WTC11 (cell line): ENCODE results near the gene TMEM127. TPM values are rescaled to one million over a fixed set of nuclear protein-coding genes. Genes with fewer than 3 reads are reported as not detected.

Experiments used
- ATAC-seq: fragments of 200-7000 bp; cut with Tn5 transposase; 2 replicates; pipeline ENCODE4 v1.10.0; 2021; ENCODE audit warnings: mild to moderate bottlenecking, moderate library complexity
- Bru-seq: library from RNA; stranded (reverse); fragments of 400-500 nt; gene quantifications from one replicate; lab custom pipeline; 2021; lab: Mats Ljungman, UMichigan
- CTCF ChIA-PET: fragments of 300-600 bp; sonication (Branson Sonifier 250); formaldehyde crosslinking; loops from one replicate; lab custom pipeline; 2021; ENCODE audit warnings: antibody characterized with exemption; lab: Charles Lee
- POLR2A ChIA-PET: fragments of 350-600 bp; sonication (Branson Sonifier 250); formaldehyde crosslinking; loops from one replicate; lab custom pipeline; 2021; ENCODE audit warnings: antibody characterized with exemption; lab: Charles Lee
- DNase-seq: peaks from one replicate; pipeline ENCODE4 v3.0.0; 2021; ENCODE audit warnings: low spot score
- H3K27ac Mint-ChIP-seq: 2 replicates; pipeline ENCODE4 v1.8.0; 2021; ENCODE audit warnings: mixed read lengths
- H3K27me3 Mint-ChIP-seq: 2 replicates; pipeline ENCODE4 v1.8.0; 2021; ENCODE audit warnings: low read depth, mild to moderate bottlenecking, moderate library complexity, mixed read lengths
- H3K36me3 Mint-ChIP-seq: 2 replicates; pipeline ENCODE4 v1.8.0; 2021; ENCODE audit warnings: mixed read lengths
- H3K4me1 Mint-ChIP-seq: 2 replicates; pipeline ENCODE4 v1.8.0; 2022; ENCODE audit warnings: mixed read lengths
- H3K4me3 Mint-ChIP-seq: 2 replicates; pipeline ENCODE4 v1.8.0; 2021; ENCODE audit warnings: mild to moderate bottlenecking, moderate library complexity, mixed read lengths
- H3K9me3 Mint-ChIP-seq: 2 replicates; pipeline ENCODE4 v1.8.0; 2021; ENCODE audit warnings: mixed read lengths
- CREM ChIP-seq: sonication (generic); formaldehyde crosslinking; IDR thresholded peaks from 2 replicates; pipeline ENCODE4 v1.8.1; 2022; ENCODE audit warnings: mild to moderate bottlenecking, missing genetic modification reagents, moderate library complexity
- E2F1 ChIP-seq: sonication (generic); formaldehyde crosslinking; IDR thresholded peaks from 2 replicates; pipeline ENCODE4 v1.8.0; 2022; ENCODE audit warnings: mild to moderate bottlenecking, missing genetic modification reagents
- ETV6 ChIP-seq: sonication (generic); formaldehyde crosslinking; IDR thresholded peaks from 2 replicates; pipeline ENCODE4 v1.8.1; 2022; ENCODE audit warnings: mild to moderate bottlenecking, missing genetic modification reagents
- FOXK1 ChIP-seq: sonication (generic); formaldehyde crosslinking; IDR thresholded peaks from 2 replicates; pipeline ENCODE4 v1.8.0; 2022; ENCODE audit warnings: mild to moderate bottlenecking, moderate library complexity, missing genetic modification reagents
- GABPB1 ChIP-seq: sonication (generic); formaldehyde crosslinking; IDR thresholded peaks from 2 replicates; pipeline ENCODE4 v1.8.1; 2023; ENCODE audit warnings: mild to moderate bottlenecking, missing genetic modification reagents
- MYBL2 ChIP-seq: sonication (generic); formaldehyde crosslinking; IDR thresholded peaks from 2 replicates; pipeline ENCODE4 v1.8.1; 2023; ENCODE audit warnings: mild to moderate bottlenecking, moderate library complexity, missing genetic modification reagents
- NFATC4 ChIP-seq: fragments of 250-450 bp; sonication (Bioruptor Pico); IDR thresholded peaks from 2 replicates; pipeline ENCODE4 v1.9.0; 2021; ENCODE audit warnings: mild to moderate bottlenecking
- PREB ChIP-seq: sonication (generic); formaldehyde crosslinking; IDR thresholded peaks from 2 replicates; pipeline ENCODE4 v1.8.1; 2022; ENCODE audit warnings: mild to moderate bottlenecking, missing genetic modification reagents, moderate library complexity, borderline replicate concordance
- TP53 ChIP-seq: sonication (generic); formaldehyde crosslinking; IDR thresholded peaks from 2 replicates; pipeline ENCODE4 v1.8.1; 2023; ENCODE audit warnings: mild to moderate bottlenecking, missing genetic modification reagents
- ZNF232 ChIP-seq: sonication (generic); formaldehyde crosslinking; IDR thresholded peaks from 2 replicates; pipeline ENCODE4 v1.8.0; 2022; ENCODE audit warnings: mild to moderate bottlenecking, missing genetic modification reagents
- ZNF317 ChIP-seq: sonication (generic); formaldehyde crosslinking; IDR thresholded peaks from 2 replicates; pipeline ENCODE4 v1.8.1; 2023; ENCODE audit warnings: low read depth, mild to moderate bottlenecking, moderate library complexity, missing genetic modification reagents, borderline replicate concordance
- ZNF423 ChIP-seq: fragments of 250-450 bp; sonication (Bioruptor Pico); IDR thresholded peaks from 2 replicates; pipeline ENCODE4 v2.1.2; 2022; ENCODE audit warnings: mild to moderate bottlenecking, moderate library complexity
- ZNF425 ChIP-seq: fragments of 250-450 bp; sonication (Bioruptor Pico); conservative IDR thresholded peaks from 2 replicates; pipeline ENCODE4 v1.9.0; 2021; ENCODE audit warnings: mild to moderate bottlenecking
- long read RNA-seq, 3 experiments: library from RNA in 1 of 3; library from capped mRNA in 1 of 3; library from polyadenylated mRNA in 1 of 3; unstranded in 2 of 3; stranded (forward) in 1 of 3; transcript quantifications; one replicate each; pipeline ENCODE4 v2.0.0, GENCODE V29; 2021
- total RNA-seq: library from RNA; stranded (reverse); gene quantifications from 3 replicates; pipeline ENCODE4 v1.2.3, GENCODE V29; 2021
- TF ChIP-seq, protein P1 (sequence below): sonication (generic); formaldehyde crosslinking; IDR thresholded peaks from 2 replicates; pipeline ENCODE4 v1.8.1; 2023; ENCODE audit warnings: mild to moderate bottlenecking, moderate library complexity, missing genetic modification reagents
- TF ChIP-seq, protein P2 (sequence below): sonication (generic); formaldehyde crosslinking; IDR thresholded peaks from 2 replicates; pipeline ENCODE4 v1.8.0; 2022; ENCODE audit warnings: missing genetic modification reagents
- TF ChIP-seq, protein P3 (sequence below): sonication (generic); formaldehyde crosslinking; IDR thresholded peaks from 2 replicates; pipeline ENCODE4 v1.8.1; 2022; ENCODE audit warnings: low read depth, mild to moderate bottlenecking, moderate library complexity, missing genetic modification reagents, borderline replicate concordance
- TF ChIP-seq, protein P4 (sequence below): sonication (generic); formaldehyde crosslinking; IDR thresholded peaks from 2 replicates; pipeline ENCODE4 v1.8.0; 2023; ENCODE audit warnings: missing genetic modification reagents, mild to moderate bottlenecking, borderline replicate concordance

Gene TMEM127
- total RNA-seq (22.9 to 25.6 TPM (median 24.7 TPM) in 3 replicates), Bru-seq, nascent RNA (percentile 74 among the genes with signal in this experiment)
- long read RNA-seq, experiment 1, full-length matches to known transcripts: 161 of 206 reads
- long read RNA-seq, experiment 1, partial matches to known transcripts: 11 of 206 reads
- long read RNA-seq, experiment 1, other reads (novel, unspliced or antisense): 34 of 206 reads
- long read RNA-seq, experiment 2, full-length matches to known transcripts: 15 of 44 reads
- long read RNA-seq, experiment 2, partial matches to known transcripts: 4 of 44 reads
- long read RNA-seq, experiment 2, other reads (novel, unspliced or antisense): 25 of 44 reads
- long read RNA-seq, experiment 3, partial matches to known transcripts: 0 of 2 reads
- long read RNA-seq, experiment 3, other reads (novel, unspliced or antisense): 2 of 2 reads

- DNase-seq (peak; percentile 98), ATAC-seq (peak; percentile 95)
- Mint-ChIP-seq H3K36me3 (peaks cover 25% of the 10 kb centered on the region), H3K9me3 (no peaks in the 10 kb centered on the region), H3K27me3 (no peaks in the 10 kb centered on the region), H3K4me1 (peaks cover 20% of the 10 kb centered on the region), H3K27ac (peak within 1 kb of the TSS; percentile 99), H3K4me3 (peak within 1 kb of the TSS; percentile 100)
- ChIA-PET CTCF (interaction anchor here (0.7 to 1.8 kb wide), 6 partner anchors 40 to 356 kb away, joined by 6 to 10 read pairs (median 7); partner anchors contain the start of genes ASTL and SNRNP200), POLR2A (no interaction called here)
- 0 out of 2 replicates have a peak, but pooled peaks have one; percentile 49 for TF ChIP-seq ZNF232 (CRISPR knock-in tag)
- TF ChIP-seq ZNF425: no peak
- TF ChIP-seq, protein P1, sequence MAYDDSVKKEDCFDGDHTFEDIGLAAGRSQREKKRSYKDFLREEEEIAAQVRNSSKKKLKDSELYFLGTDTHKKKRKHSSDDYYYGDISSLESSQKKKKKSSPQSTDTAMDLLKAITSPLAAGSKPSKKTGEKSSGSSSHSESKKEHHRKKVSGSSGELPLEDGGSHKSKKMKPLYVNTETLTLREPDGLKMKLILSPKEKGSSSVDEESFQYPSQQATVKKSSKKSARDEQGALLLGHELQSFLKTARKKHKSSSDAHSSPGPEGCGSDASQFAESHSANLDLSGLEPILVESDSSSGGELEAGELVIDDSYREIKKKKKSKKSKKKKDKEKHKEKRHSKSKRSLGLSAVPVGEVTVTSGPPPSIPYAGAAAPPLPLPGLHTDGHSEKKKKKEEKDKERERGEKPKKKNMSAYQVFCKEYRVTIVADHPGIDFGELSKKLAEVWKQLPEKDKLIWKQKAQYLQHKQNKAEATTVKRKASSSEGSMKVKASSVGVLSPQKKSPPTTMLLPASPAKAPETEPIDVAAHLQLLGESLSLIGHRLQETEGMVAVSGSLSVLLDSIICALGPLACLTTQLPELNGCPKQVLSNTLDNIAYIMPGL (CRISPR knock-in tag): no peak; the same call in 1 of the 2 replicates
- no peak for TF ChIP-seq ZNF317 (CRISPR knock-in tag)
- peak; percentile 78 for TF ChIP-seq ETV6 (CRISPR knock-in tag)
- TF ChIP-seq, protein P2, sequence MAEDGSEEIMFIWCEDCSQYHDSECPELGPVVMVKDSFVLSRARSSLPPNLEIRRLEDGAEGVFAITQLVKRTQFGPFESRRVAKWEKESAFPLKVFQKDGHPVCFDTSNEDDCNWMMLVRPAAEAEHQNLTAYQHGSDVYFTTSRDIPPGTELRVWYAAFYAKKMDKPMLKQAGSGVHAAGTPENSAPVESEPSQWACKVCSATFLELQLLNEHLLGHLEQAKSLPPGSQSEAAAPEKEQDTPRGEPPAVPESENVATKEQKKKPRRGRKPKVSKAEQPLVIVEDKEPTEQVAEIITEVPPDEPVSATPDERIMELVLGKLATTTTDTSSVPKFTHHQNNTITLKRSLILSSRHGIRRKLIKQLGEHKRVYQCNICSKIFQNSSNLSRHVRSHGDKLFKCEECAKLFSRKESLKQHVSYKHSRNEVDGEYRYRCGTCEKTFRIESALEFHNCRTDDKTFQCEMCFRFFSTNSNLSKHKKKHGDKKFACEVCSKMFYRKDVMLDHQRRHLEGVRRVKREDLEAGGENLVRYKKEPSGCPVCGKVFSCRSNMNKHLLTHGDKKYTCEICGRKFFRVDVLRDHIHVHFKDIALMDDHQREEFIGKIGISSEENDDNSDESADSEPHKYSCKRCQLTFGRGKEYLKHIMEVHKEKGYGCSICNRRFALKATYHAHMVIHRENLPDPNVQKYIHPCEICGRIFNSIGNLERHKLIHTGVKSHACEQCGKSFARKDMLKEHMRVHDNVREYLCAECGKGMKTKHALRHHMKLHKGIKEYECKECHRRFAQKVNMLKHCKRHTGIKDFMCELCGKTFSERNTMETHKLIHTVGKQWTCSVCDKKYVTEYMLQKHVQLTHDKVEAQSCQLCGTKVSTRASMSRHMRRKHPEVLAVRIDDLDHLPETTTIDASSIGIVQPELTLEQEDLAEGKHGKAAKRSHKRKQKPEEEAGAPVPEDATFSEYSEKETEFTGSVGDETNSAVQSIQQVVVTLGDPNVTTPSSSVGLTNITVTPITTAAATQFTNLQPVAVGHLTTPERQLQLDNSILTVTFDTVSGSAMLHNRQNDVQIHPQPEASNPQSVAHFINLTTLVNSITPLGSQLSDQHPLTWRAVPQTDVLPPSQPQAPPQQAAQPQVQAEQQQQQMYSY (CRISPR knock-in tag): peak; percentile 85
- TF ChIP-seq NFATC4 (CRISPR knock-in tag): no peak
- peak; percentile 45; the same call in 1 of the 2 replicates for TF ChIP-seq ZNF423
- TF ChIP-seq, protein P3, sequence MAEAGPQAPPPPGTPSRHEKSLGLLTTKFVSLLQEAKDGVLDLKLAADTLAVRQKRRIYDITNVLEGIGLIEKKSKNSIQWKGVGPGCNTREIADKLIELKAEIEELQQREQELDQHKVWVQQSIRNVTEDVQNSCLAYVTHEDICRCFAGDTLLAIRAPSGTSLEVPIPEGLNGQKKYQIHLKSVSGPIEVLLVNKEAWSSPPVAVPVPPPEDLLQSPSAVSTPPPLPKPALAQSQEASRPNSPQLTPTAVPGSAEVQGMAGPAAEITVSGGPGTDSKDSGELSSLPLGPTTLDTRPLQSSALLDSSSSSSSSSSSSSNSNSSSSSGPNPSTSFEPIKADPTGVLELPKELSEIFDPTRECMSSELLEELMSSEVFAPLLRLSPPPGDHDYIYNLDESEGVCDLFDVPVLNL (CRISPR knock-in tag): peak; percentile 25; the same call in 1 of the 2 replicates
- 0 out of 2 replicates have a peak, but pooled peaks have one; percentile 68 for TF ChIP-seq PREB (CRISPR knock-in tag)
- TF ChIP-seq, protein P4, sequence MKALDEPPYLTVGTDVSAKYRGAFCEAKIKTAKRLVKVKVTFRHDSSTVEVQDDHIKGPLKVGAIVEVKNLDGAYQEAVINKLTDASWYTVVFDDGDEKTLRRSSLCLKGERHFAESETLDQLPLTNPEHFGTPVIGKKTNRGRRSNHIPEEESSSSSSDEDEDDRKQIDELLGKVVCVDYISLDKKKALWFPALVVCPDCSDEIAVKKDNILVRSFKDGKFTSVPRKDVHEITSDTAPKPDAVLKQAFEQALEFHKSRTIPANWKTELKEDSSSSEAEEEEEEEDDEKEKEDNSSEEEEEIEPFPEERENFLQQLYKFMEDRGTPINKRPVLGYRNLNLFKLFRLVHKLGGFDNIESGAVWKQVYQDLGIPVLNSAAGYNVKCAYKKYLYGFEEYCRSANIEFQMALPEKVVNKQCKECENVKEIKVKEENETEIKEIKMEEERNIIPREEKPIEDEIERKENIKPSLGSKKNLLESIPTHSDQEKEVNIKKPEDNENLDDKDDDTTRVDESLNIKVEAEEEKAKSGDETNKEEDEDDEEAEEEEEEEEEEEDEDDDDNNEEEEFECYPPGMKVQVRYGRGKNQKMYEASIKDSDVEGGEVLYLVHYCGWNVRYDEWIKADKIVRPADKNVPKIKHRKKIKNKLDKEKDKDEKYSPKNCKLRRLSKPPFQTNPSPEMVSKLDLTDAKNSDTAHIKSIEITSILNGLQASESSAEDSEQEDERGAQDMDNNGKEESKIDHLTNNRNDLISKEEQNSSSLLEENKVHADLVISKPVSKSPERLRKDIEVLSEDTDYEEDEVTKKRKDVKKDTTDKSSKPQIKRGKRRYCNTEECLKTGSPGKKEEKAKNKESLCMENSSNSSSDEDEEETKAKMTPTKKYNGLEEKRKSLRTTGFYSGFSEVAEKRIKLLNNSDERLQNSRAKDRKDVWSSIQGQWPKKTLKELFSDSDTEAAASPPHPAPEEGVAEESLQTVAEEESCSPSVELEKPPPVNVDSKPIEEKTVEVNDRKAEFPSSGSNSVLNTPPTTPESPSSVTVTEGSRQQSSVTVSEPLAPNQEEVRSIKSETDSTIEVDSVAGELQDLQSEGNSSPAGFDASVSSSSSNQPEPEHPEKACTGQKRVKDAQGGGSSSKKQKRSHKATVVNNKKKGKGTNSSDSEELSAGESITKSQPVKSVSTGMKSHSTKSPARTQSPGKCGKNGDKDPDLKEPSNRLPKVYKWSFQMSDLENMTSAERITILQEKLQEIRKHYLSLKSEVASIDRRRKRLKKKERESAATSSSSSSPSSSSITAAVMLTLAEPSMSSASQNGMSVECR: peak; percentile 91
- 0 out of 2 replicates have a peak, but pooled peaks have one; percentile 55 for TF ChIP-seq MYBL2
- TF ChIP-seq GABPB1 (CRISPR knock-in tag): peak; percentile 80
- peak; percentile 25; the same call in 1 of the 2 replicates for TF ChIP-seq E2F1
- peak; percentile 91 for TF ChIP-seq FOXK1 (CRISPR knock-in tag)
- TF ChIP-seq CREM (CRISPR knock-in tag): peak; percentile 94
- TF ChIP-seq TP53: no peak
Measured at GRCh38 chr2:96265840-96266679, at the start of gene TMEM127, which contains the start of gene CIAO1. Gene TMEM127 (minus strand): TSS chr2:96265997. CDS start chr2:96265381, 616 bp downstream. Gene CIAO1 (plus strand): TSS chr2:96266225. CDS start chr2:96266351, 126 bp downstream.
